HG03108 (cell line): ENCODE data around the gene SMIM36.
"Not testable (repeated sequence)": the region's sequence is repeated elsewhere in the genome, so short reads cannot be mapped to it uniquely, and the experiment has no call there.

ENCODE experiments used
- ATAC-seq: cut with Tn5 transposase; IDR thresholded peaks from one replicate; pipeline ENCODE4 v1.9.1; 2021; ENCODE audit warnings: moderate library complexity; ENCODE audit not compliant: unreplicated experiment

Gene SMIM36

GRCh38 chr17:55456307-55457240 is 54.7 kb downstream of the SMIM36 start:
- no peak for ATAC-seq

GRCh38 chr17:55454906-55455474 is 56.3 kb downstream of the SMIM36 start:
- no peak for ATAC-seq

DNA sequence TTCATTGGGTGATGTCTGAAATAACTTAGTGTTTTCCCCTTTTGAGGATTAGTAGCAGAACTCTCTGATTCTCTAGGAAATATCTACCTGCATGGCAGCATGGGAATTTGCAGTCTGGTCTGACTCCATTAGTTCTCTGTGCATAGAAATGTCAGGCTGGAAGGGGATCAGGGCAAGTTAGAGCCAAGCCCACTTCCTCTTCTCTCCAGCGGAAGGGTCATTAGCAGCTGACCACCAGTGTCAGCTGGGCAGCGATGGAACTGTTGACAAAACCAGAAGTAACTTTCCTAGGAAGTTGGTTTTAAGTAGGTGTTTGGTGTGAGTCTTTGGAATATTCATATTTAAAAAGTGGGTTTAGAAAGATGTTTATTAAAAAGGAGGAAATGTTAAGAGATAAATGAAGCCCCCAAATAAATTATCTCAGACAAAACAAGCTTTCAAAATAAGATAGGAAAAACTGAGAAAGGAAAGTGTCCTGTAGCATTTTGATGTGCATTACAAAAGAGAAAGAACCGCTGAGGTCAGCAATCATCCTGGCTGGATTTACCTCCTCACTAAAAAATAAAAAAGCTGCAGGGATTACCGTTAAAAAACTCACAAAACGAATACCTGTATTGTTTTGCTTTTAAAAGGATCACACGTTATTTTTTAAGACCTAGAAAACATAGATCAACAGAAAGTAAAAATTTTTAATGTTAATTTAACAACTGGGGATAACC is 57.3 kb downstream of the SMIM36 start:
- ATAC-seq, result no peak

GRCh38 chr17:55452139-55452790 is 59.0 kb downstream of the SMIM36 start:
- peak; percentile 54 for ATAC-seq

DNA sequence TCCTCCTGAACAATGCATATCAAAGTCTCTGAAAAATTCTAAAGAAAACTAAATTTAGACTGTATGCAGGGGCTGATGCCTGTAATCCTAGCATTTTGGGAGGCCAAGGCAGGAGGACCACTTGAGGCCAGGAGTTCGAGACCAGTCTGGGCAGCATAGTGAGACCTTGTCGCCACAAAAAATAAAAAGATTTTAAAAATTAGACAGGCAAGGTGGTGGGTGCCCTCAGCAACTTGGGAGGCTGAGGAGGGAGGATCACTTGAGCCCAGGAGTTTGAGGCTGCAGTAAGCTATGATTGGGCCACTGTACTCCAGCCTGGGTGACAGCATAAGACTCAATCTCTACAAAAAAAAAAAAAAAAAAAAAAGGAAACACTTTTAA is 59.5 kb downstream of the SMIM36 start:
- ATAC-seq, result no peak

DNA sequence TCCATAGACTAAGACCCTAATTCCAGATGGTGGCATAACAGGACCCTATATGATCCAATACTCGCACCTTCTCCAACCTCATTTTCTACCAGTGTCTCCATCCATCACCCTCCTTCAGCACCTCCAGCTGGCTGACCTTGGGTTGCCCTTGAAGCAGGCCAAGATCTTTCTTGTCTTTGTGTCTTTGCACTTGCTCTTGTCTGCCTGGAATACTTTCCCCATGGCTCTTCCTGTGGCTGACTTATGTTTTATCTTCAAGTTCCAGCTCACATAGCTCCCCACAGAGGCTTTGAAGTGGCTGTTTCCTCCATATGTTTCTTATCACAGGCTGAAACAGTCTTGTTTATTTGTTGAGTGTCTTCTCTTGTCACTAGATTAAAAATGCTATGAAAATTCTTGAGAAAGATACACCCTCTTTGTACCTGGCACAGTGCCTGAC is 60.0 kb downstream of the SMIM36 start:
- ATAC-seq, result no peak

- ATAC-seq, result no peak
These were observed 60.9 kb downstream of the SMIM36 start for GRCh38 chr17:55450232-55450825.

DNA sequence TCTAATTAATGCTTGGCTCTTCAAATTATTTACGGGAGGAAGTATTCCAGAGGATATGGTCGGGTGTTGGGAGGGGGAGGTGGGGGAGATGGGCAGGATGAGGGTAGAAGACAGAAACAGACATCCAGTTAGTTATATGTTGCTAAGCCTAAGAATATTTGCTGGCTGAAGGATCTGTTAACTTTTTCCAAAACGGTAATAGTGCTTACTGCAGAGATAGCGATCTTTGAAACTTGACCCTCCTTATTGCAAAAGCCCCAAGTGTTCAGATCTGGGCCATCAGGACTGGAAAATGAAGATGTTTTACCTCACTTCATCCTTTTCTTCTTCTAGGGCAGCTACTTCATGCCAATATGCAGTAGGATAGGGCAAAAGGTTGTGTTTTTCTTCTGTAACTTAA is 62.6 kb downstream of the SMIM36 start:
- no peak for ATAC-seq

DNA sequence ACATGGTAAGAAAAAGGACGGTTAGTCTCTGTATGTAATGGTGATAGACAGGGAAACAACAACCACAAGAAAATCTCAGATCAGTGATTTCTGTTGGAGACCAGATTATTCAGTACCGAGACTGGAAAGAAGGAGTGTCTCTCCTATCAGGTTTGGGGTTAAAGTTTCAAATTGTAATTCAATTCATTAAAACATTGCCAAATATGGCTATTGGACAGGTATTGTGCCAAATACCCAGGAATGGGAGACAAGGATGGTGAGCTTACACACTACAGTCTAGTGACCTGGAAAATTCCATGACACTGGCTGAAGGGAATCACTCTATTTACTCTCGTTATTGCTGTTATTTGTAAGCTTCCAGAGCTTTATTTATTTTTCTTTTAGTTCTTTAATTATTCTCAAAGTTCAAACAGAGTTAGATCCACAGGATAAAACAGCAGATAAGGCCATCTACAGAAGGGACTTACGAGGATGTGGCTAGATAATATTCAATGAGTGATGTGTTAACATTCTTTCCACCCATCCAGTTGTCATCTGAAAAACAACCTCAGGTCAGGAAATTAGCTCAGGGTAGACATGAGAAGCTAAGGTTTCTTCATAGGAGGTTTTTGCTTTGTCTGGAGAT is 64.6 kb downstream of the SMIM36 start:
- no peak for ATAC-seq

DNA sequence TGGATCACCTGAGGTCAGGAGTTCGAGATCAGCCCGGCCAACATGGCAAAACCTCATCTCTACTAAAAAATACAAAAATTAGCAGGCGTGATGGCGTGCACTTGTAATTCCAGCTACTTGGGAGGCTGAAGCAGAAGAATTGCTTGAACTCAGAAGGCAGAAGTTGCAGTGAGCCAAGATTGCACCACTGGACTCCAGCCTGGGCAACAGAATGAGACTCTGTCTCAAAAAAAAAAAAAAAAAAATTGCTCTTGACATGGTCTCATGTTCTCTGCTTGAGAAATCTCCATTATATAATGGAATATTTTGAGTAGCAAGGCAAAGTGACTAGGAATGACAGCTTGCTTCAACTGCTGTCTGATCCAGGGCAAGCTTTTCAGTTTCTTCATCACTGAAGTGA is 65.2 kb downstream of the SMIM36 start:
- ATAC-seq, result not testable (repeated sequence)

- peak; percentile 76 for ATAC-seq
These were observed 66.5 kb downstream of the SMIM36 start for GRCh38 chr17:55444471-55445441.

DNA sequence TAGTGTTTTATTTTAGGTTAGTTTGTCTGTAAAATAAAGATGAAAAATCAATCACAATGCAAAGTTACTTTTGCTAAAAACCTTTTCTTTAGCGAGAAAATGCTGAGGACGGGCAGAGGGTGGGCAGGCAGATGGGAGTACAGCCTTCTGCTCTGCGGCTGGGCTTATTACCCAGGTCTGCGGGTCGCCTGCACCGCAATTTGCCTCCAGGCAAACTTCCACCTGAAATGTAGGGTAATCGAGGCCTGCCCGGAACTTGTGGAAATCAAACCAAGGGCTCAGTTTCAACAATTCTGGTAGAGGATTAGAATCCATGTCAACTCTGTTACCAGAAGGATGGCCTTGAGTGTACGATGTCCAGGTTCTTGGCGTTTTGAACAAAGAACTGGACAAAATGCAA is 67.3 kb downstream of the SMIM36 start:
- no peak for ATAC-seq

DNA sequence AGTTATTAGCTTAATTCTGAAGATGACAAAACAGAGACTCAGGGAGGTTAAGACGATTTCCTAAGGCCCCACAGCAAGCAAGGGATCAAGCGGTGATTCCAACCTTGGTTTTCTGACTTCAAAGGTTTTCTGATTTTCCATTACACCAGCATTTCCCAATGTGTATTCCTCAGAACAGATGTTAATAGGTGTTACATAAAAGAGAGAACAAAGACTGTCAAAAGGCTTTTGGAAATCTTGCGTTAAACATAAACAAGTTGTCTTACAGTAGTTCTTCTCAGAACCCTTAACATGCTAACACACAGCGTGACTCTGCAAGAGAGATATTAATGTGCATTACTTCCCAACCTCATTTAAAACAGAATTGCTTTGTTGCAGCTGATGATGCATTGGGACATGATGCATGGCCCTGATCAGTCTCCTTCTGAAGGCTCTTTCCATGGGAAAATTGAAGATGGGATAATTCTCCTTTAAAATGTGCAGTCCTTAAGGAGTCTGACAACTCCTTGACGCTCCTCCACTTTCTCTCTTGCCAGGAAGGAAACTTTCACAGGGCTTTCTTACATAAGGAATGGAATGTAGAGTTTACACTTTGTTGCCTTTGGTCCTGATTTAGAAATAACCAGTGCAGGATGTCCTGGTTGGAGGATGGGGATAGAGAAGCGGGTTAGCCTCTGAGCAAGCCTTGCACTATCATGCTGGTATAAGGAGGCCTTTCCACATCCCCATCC is 68.1 kb downstream of the SMIM36 start:
- no peak for ATAC-seq

- ATAC-seq, result no peak
These were observed 68.8 kb downstream of the SMIM36 start for GRCh38 chr17:55442462-55442861.

DNA sequence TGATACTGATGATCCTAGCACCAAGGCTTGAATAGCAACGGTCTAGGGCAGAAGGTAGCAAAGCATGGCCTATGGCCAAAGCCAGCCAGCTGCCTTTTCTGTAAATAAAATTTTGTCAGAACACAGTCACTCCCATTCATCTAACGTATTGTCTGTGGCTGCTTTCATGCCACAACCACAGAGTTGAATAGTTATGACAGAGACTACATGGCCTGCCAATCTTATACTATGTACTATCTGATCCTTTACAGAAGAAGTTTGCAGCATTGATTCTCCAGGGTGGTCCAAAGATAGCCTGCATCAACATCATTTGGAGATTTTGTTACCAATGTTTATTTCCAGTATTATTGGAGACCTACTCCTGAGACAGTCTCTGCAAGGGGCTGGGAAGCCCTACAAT is 69.7 kb downstream of the SMIM36 start:
- ATAC-seq, result no peak

- no peak for ATAC-seq
These were observed 70.9 kb downstream of the SMIM36 start for GRCh38 chr17:55440391-55440790.

- peak; percentile 59 for ATAC-seq
These were observed 74.1 kb downstream of the SMIM36 start for GRCh38 chr17:55437159-55437605.
